Osteoblast (primary cell): ENCODE data around the gene SUSD3. TPM values are rescaled to one million over a fixed set of nuclear protein-coding genes. Genes with fewer than 3 reads are reported as not detected.

ENCODE experiments used
- DNase-seq: peaks from one replicate; pipeline ENCODE4 v3.0.0; 2011; ENCODE audit warnings: low spot score, mixed read lengths; ENCODE audit not compliant: insufficient read length; ENCODE audit errors: missing footprints
- H2AFZ ChIP-seq: 2 replicates; pipeline ENCODE4 v1.6.0; 2011; ENCODE audit warnings: mild to moderate bottlenecking, low read length
- H3K27ac ChIP-seq: 2 replicates; pipeline ENCODE4 v1.5.1; 2011; ENCODE audit warnings: mild to moderate bottlenecking, low read depth, low read length, moderate library complexity
- H3K27me3 ChIP-seq: 2 replicates; pipeline ENCODE4 v1.6.0; 2012; ENCODE audit warnings: mild to moderate bottlenecking, control low read depth, inconsistent platforms, low read length, moderate library complexity; ENCODE audit not compliant: insufficient read depth
- H3K36me3 ChIP-seq: 2 replicates; pipeline ENCODE4 v1.5.1; 2011; ENCODE audit warnings: mild to moderate bottlenecking, low read length, control low read depth, moderate library complexity; ENCODE audit not compliant: insufficient read depth
- H3K4me1 ChIP-seq: 2 replicates; pipeline ENCODE4 v1.5.1; 2011; ENCODE audit warnings: mild to moderate bottlenecking, low read length, control low read depth, moderate library complexity; ENCODE audit not compliant: insufficient read depth
- H3K4me2 ChIP-seq: 2 replicates; pipeline ENCODE4 v1.6.0; 2011; ENCODE audit warnings: mild to moderate bottlenecking, low read length; ENCODE audit not compliant: insufficient read depth
- H3K4me3 ChIP-seq: fragments of 200-600 bp; sonication (generic); 3 replicates; pipeline ENCODE4 v1.5.1; 2012; ENCODE audit warnings: mild to moderate bottlenecking, low read length, inconsistent platforms; ENCODE audit not compliant: insufficient read depth
- H3K79me2 ChIP-seq: 2 replicates; pipeline ENCODE4 v1.6.0; 2012; ENCODE audit warnings: mild to moderate bottlenecking, low read length, control low read depth, inconsistent platforms; ENCODE audit not compliant: insufficient read depth
- H3K9me3 ChIP-seq: 2 replicates; pipeline ENCODE4 v1.5.1; 2011; ENCODE audit warnings: low read depth, low read length, control low read depth
- H4K20me1 ChIP-seq: 2 replicates; pipeline ENCODE4 v1.6.0; 2012; ENCODE audit warnings: mild to moderate bottlenecking, low read length, control low read depth; ENCODE audit not compliant: insufficient read depth
- CTCF ChIP-seq: IDR thresholded peaks from 2 replicates; pipeline ENCODE4 v1.5.1; 2011; ENCODE audit warnings: mild to moderate bottlenecking, low read depth, low read length, moderate library complexity; ENCODE audit errors: extremely low read depth
- total RNA-seq: library from RNA; depleted of rRNA; stranded (reverse); fragments of >200 nt; gene quantifications from 2 replicates; pipeline ENCODE4 v1.2.3, GENCODE V29; 2012

Gene SUSD3
- total RNA-seq, 1 donor = 0.36 TPM

GRCh38 chr9:93064392-93065134 is 6.1 kb downstream of the SUSD3 start:
- TF ChIP-seq CTCF = no peak
- Histone ChIP-seq H3K4me3 (no peak overlapping the region), H3K79me2 (no peaks in the 10 kb centered on the region), H3K36me3 (no peaks in the 10 kb centered on the region), H3K4me2 (no peak overlapping the region), H3K27ac (no peak overlapping the region), H4K20me1 (no peaks in the 10 kb centered on the region), H3K4me1 (peaks cover 12% of the 10 kb centered on the region), H2AFZ (no peak overlapping the region), H3K27me3 (no peaks in the 10 kb centered on the region), H3K9me3 (no peaks in the 10 kb centered on the region)
- peak; percentile 74 for DNase-seq

GRCh38 chr9:93065135-93065720 is 6.7 kb downstream of the SUSD3 start:
- no peak overlapping the region for H3K4me2 ChIP-seq
- H3K79me2 ChIP-seq = no peaks in the 10 kb centered on the region
- no peak overlapping the region for H2AFZ ChIP-seq
- H3K4me3 ChIP-seq = no peak overlapping the region
- H3K36me3 ChIP-seq = no peaks in the 10 kb centered on the region
- peak; percentile 76 for DNase-seq
- H3K27me3 ChIP-seq = no peaks in the 10 kb centered on the region
- peaks cover 11% of the 10 kb centered on the region for H3K4me1 ChIP-seq
- H4K20me1 ChIP-seq = no peaks in the 10 kb centered on the region
- no peaks in the 10 kb centered on the region for H3K9me3 ChIP-seq
- H3K27ac ChIP-seq = no peak overlapping the region
- no peak for TF ChIP-seq CTCF

- no peak for DNase-seq
- Histone ChIP-seq H2AFZ (no peak overlapping the region), H3K4me1 (no peaks in the 10 kb centered on the region), H4K20me1 (no peaks in the 10 kb centered on the region), H3K4me2 (no peak overlapping the region), H3K27ac (no peak overlapping the region), H3K27me3 (no peaks in the 10 kb centered on the region), H3K79me2 (no peaks in the 10 kb centered on the region), H3K36me3 (no peaks in the 10 kb centered on the region), H3K9me3 (no peaks in the 10 kb centered on the region), H3K4me3 (no peak overlapping the region)
- TF ChIP-seq CTCF = no peak
Observed at GRCh38 chr9:93066978-93067603, 8.6 kb downstream of the SUSD3 start.

- H3K4me1 ChIP-seq = peaks cover 5% of the 10 kb centered on the region
- no peaks in the 10 kb centered on the region for H3K79me2 ChIP-seq
- no peak for TF ChIP-seq CTCF
- no peak overlapping the region for H2AFZ ChIP-seq
- H3K27ac ChIP-seq = no peak overlapping the region
- no peak overlapping the region for H3K4me2 ChIP-seq
- no peaks in the 10 kb centered on the region for H4K20me1 ChIP-seq
- H3K36me3 ChIP-seq = no peaks in the 10 kb centered on the region
- no peak overlapping the region for H3K4me3 ChIP-seq
- DNase-seq = no peak
- no peaks in the 10 kb centered on the region for H3K27me3 ChIP-seq
- H3K9me3 ChIP-seq = no peaks in the 10 kb centered on the region
Observed at GRCh38 chr9:93068956-93069355, 10.5 kb downstream of the SUSD3 start.
